Pulmonary artery endothelial cell (primary cell): Measurements from ENCODE around the gene CDX1. TPM values are rescaled to one million over a fixed set of nuclear protein-coding genes. Genes with fewer than 3 reads are reported as not detected.

Experiments used
- DNase-seq: peaks from one replicate; pipeline ENCODE4 v3.0.0-alpha.2; 2011; ENCODE audit warnings: low read depth, low spot score
- total RNA-seq: library from RNA; depleted of rRNA; stranded (reverse); fragments of >200 nt; gene quantifications from 2 replicates; pipeline ENCODE4 v1.2.3, GENCODE V29; 2014

Gene CDX1
- total RNA-seq, 1 donor from 2014 or later: not detected

DNA sequence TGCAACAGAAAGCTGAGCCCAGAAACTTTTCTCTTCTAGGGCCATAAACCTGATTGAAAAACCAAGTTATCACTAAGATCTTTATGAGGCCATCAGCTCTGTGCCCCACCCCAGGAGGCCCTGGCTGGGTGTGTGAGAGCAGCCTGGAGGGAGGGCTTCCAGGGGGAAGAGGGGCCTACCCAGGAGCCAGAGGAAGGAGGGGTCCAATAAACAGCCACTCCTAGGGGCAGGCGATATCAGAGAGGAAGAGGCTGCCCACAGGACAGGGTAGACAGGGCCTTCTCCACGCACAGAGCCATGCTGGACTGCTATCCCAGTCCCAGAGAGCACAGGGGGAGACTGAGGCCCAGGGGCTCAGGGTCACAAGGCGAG lies 4.5 kb upstream of the CDX1 start:
- DNase-seq: no peak

DNA sequence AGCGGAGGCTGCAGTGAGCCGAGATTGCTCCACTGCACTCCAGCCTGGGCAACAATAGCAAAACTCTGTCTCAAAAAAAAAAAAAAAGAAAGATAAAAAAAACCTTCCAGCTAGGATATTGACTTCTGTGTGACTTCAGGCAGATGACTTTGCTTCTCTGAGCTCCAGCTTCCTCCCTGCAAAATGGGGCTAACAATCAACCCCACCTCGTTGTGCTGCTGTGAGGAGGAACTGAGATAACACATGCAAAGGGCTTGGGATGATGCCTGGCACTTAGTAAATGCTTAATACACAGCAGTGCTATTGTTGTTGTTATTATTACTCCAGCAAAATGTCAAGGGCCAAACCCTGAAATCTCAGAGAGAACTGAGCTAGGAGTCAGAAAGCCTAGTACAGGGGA lies 3.5 kb upstream of the CDX1 start:
- DNase-seq: no peak

DNA sequence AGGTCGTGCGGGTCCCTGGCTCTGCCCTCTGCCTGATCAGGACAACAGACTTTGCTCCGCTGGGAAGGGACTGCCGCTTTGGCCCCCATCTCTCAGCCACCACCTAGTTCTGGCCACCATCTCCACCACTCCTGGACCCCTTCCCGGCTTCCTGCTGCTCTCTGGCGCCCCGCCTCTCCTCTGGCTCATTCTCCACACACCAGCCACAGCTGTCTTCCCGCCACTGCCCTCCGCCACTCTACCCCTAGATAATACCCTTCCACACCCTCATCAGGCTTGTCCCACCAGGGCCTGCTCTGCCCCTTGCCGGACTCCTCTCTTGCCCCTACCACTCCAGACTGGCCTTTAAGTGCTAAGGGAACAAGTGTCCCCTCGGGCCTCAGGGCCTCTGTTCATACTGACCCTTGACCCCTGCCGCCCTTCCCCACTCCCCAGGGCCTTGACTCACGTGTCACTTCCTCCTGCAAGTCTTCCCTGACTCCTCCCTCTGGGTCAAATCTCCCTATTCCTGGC lies 3.0 kb upstream of the CDX1 start:
- no peak for DNase-seq

DNA sequence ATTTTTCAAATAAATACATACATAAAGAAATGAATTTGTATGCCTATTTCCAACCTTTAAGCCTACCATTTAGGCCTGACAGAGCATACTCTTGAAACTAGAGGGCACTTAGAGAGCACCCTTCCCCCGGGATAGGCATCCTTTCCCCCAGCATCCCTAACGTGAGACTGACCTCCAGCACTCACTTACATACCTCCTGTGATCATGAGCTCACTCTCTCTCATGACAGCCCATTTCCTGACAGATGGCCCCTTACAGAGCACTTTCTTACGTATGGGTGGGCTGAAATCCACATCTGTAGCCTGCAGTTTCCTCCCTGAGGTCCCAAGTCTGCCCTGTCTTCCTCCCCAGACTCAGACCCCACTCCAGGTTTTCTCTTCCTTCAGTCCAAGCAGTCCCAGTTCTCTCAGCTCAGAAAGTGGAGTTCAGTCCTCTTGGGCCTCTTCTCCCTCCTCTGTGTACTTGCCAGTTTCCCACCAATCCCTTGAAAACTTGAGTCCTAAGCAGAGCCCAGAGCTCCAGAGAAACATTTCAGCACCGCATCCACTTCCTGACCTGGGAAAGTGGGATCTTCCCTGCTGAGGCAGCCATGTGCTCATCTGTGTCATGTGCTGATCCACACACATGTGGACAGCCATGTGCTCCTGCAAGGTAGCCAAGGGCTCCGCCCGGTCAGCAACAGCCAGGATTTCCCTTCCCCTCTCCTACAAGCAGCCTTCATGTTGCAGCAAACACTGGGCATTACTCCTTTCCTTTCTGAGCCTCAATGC lies 2.2 kb upstream of the CDX1 start:
- DNase-seq: no peak

DNA sequence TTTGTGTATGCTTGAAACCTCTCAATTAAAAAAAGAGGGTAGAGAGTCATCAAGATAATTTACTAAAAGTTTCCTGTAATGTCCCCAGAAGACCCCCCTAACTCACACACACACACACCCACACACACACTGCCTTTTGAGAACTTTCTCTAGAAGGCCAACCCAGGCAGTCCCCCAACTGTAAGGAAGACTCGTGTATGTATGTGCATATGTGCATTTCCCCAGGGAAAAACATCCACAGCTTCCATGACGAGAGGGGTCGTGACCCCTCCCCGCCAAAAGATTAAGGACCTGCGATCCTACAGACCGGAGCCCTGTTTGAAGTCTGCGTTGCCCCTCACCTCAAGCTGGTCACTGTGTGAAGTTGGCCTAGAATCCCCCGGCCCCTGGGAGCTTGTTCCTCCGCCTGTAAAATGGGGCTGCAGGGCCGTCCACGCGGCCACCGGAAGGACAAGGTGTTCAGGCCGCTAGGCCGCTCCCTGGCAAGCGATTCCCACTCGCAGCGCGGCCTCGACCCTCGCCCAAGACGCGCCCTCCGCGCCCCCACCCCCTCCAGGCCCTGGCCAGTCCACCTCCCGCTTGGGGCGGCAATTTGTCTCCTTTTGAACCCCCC lies 435 bp upstream of the CDX1 start:
- DNase-seq: no peak

DNA sequence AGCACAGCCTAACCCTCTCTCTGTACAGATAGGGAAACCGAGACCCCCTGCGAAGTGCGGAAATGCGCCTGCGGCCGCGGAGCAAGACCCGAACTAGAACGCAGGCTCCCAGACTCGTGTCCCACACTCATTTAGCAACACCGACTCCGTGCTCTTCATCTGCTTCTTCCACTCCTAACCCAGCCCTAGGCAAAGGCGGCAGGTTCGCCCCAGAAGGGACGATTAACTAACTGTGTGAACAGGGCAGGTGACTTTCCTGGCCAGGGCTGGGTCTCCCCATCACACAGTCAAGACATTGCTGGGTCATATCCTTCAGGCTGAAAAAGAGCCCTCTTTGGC lies 903 bp downstream of the CDX1 start:
- DNase-seq: no peak

DNA sequence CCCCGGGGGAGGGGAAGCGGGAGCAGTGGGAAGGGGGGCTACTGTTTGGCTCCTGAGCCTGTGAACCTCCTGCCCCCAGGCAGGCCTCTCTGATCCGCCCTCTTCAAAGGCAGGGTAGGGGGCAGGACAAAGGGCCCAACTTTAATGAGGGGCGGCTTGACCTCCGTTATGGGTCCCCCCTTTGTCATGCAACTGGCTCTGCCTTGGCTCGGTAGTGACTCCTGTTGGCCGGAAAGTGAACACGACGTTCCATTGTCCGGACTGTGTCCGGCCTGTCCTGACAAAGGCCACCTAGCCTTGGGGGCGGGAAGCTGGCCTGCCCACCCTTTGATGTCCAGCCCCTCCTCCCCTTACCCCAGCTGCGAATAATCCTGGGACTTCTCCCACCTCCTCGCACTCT lies 1.3 kb downstream of the CDX1 start:
- DNase-seq: no peak

DNA sequence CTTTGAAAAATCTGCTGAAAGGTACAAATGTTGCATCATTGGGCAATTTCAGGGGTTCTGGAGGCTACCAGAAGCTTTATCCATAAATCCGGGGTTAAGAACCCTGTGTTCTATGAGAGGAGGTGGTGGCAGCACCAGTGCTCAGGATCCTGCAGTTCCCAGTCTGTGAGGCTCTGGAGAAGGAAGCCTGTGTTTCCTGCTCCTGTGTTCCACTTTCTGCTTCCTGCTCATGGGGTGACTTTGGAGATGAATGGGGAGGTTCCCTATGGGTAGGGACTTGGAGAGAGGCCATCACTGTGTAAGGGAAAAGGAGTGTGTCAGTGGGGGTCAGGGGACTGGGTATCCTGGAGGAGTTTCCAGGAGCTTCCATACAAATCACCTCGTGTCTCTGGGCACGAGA lies 2.3 kb downstream of the CDX1 start:
- no peak for DNase-seq

DNA sequence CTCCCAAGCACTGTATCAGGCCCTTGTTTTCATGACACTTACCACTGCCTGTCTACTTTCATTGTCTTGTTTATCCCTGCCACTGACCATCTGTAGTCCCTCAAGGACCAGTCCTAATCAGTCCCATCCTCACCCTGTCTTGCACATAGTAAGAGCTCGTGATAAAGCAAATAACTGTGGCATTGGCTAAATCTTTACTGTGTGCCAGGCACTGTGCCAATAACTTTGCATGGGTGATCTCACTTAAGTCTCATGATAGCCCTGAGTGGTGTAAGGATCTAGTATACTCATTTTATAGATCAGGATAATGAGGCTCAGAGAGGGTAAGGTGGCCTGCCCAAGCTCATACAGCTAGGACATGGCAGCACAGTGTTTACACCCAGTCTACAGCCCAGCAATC lies 5.6 kb downstream of the CDX1 start:
- DNase-seq: no peak

DNA sequence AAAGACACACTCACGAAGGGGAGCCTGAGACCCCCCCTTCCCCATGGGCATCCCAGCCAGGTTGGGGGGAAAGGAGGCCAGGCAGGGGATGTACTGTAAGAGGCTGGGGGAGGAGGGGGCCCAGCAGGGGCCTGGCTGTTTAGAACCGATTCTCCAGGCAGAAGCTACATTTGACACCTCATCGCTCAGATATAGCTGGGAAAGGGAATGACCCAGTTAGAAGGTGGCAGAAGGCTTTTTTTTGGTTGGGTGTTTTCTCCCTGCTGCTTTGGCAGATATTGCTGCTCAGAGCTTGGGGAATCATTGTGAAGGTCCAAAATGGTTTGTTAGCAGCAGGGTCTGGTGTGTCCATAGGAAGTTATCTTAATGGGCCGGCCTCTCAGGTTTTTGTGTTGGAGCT lies 6.0 kb downstream of the CDX1 start:
- DNase-seq: no peak

DNA sequence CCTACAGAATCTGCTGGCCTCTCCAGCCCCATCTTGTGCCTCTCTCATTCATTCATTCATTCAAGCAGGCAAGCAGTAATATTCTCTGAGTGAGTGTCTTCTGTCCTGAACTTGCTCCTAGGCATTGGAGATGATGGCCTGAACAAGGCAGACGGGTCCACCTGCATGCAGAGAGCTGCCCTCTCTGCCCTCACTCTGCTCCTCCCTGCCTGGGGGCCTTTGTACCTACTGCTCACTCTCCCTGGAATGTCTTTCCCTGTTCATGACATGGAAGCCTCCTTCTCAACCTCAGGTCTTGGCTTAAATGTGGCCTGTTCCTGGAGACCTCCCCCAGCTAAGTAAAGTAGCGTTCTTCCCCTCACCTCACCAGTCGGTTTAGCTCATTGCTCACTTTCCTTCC lies 6.6 kb downstream of the CDX1 start:
- no peak for DNase-seq

DNA sequence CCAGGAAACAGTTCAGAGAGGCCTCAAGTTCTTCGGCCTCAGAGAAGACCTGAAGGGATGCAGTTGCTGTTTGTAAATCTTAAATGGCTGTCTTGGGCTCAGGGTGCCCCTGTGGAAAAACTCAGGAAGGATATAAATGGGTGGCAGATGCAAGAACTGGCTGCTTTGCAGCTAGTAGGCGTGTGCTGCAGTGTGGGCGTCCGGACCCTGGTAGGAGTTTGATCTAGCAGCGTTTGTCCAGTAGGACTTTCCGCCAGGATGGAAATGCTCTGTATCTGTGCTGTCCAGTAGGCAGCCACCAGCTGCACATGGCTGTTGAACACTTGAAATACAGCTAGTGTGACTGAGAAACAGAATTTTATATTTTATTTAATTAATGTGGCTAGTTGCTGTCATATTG lies 7.7 kb downstream of the CDX1 start:
- DNase-seq: no peak

DNA sequence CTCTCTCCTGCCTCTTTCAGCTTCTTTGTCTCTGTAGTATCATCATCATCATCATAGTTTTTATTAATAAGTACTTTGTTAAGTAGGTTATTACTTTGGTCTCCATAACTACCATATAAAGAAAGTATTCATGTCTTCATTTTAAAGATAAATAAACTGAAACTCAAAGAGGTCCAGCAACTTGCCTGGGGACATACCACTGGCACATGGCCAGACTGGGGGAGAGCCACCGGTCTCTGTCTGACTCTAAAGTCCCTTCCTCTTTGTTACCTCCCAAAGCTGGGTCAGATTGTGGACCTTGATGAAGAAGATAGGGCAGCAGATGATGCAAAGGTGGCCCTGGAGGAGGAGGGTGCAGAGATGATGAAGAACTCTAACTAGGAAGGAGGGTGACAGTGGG lies 8.5 kb downstream of the CDX1 start:
- DNase-seq: no peak

DNA sequence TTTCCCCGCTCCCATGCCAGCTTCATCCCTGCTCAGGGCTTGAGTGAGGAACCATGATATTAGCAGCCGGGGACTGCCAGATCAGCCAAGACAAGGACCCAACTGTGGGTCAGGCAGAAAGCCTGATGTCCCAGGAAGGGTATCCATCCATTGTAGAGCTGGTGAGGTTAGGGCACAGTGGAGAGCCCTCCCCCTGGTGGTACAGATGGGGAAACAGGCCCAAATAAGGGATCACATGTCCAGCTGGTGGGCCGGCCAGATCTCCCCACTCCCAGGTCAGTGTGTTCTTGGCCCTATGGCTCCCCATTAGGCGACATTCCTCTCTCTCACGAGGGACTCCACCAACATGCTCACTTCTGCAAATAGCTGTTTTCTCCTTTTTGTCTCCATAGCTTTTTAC lies 9.0 kb downstream of the CDX1 start:
- no peak for DNase-seq

DNA sequence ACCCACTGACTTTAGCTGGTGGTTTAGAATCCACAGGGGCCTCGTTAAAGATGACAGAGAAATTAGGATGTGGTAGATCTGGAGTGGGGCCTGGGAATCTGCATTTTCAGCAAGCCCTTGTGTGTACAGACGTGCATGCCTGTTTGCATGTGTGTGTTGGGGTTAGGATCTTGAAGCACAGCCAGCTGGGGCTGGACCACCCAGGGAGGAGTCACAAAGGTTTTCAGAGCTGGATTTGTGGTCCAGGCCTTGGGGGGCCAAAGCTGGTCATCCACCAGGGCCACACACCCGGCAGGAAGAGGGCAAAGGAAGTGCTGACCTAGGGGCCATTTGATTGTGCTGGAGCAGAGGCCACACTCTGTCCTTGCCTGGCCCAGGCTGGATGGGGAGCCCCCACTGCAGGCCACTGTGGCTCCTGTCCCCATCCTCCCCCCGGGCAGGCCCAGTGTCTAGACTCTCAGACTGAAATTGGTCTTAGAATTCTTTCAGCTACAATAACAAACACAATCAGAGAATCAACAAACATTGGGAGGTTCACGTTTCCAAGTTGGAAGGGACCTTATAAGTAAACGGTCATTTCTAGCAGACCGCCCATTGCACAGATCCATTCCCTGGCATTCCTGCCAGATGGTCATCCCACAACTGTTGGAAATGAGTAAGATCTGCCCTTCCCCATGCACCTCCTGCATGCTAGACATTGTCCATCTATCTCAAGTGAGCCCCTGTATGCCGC lies 10.3 kb downstream of the CDX1 start:
- DNase-seq: no peak

DNA sequence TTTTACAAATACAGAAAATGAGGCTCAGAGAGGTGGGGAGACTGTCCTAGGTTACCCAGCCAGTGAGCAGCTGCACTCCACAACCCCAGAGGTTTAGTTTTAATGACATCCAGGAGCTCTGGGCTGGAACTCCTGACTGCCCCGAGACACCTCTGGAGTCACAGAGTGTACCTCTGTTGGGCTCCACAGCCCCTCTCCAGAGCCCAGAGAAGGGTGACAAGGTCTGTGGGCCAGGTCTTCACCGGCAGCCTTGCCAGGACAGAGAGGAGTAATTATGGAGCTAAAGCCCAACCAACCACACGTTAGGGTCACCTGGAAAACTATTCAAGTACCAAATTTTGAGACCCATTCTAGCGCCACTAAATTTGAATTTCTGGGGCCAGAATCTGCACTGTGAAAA lies 11.1 kb downstream of the CDX1 start:
- no peak for DNase-seq

DNA sequence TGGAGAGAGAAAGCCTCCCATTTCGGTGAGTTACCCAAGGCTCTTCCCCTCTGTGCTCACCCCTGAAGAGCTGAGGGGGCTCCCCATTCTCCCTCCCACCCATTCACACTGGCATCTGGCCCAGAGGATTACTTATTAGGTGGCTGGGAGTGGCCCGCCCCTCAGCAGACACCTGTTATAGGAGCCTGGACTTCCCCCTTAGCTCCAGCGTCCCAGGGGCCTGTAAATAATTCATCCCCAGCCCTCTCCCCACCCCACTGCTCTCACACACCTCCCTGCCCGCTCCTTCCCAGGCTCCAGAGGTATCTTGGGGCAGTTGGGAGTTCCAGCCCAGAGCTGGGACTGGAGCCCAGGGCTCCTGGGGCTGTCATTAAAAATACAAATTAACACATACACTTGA lies 11.7 kb downstream of the CDX1 start:
- DNase-seq: no peak

DNA sequence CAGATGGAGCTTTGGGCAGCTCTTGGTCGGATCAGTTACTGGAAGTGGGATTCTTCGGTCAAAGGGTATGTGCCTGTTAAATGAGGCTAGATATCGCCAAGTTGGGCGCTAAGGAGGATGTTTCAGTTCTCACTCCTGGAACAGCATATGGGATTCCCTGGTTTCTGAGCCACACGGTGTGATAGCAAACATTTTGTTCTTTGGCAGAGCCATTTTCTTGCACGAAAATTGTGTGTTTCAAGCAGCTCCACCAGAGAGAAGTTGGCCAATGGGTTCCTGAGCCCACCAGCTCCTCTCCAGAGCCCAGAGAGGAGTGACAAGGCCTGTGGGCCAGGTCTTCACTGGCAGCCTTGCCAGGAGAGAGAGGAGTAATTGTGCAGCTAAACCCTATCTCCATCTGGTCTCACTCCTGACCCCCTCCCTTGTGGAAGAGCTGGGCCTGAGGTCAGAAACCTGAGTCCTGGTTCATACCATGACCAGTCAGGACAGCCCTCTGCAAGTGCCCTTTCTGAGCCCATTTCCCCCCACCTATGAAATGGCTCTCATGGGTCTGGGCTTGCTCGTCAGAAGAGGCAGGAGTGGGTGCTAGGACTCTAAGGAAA lies 12.5 kb downstream of the CDX1 start:
- no peak for DNase-seq

DNA sequence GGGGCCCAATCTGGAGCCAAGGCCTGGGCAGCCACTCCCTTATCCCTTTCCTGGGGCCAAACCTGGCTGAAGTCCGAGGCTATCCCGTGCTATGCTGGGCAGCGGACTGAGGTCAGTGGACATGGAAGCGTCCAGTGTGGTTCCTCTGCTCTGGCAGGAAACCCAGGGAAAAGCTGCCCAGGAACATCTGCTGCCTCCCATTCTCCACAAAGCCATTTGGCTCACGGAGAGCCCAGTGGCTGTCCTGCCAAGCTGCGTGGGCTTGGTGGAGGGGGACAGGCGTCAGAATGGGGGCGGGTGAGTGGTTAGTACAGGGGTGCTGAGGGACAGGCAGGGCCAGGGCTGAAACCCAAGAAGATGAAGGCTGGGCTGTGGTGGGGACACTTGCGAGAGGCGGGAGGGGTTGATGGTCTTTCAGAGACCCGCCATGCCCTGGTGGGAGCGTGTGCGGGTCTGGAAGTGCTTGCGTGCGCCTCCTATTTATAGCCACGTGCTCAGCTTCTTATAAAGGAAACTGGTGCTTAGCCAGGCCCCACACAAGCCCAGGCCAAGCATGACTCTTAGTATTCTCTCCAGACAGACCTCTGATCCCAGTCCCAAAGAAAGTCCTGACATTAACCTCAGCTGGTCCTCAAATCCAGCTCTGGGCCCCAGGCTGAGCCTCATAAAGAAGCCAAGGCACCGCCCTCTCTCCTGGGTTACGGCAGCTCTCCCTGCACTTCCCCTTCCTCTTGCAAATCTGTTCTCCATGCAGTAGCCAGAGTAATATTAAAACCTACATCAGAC lies 13.9 kb downstream of the CDX1 start:
- DNase-seq: no peak

DNA sequence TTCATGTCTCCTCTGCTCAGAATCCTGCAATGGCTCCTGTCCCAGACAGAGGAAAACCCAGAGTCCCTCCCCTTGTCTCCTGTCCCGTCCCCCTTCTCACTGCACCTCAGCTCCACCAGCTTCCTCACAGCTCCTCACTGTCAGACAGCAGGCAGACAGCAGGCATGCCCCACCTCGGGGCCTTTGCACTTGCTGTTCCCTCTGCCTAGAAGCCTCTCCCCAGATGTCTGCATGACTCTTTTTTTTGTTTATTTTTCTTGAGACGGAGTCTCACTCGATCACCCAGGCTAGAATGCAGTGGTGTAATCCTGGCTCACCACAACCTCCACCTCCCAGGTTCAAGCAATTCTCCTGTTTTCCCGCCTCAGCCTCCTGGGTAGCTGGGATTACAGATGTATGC lies 14.4 kb downstream of the CDX1 start:
- no peak for DNase-seq

DNA sequence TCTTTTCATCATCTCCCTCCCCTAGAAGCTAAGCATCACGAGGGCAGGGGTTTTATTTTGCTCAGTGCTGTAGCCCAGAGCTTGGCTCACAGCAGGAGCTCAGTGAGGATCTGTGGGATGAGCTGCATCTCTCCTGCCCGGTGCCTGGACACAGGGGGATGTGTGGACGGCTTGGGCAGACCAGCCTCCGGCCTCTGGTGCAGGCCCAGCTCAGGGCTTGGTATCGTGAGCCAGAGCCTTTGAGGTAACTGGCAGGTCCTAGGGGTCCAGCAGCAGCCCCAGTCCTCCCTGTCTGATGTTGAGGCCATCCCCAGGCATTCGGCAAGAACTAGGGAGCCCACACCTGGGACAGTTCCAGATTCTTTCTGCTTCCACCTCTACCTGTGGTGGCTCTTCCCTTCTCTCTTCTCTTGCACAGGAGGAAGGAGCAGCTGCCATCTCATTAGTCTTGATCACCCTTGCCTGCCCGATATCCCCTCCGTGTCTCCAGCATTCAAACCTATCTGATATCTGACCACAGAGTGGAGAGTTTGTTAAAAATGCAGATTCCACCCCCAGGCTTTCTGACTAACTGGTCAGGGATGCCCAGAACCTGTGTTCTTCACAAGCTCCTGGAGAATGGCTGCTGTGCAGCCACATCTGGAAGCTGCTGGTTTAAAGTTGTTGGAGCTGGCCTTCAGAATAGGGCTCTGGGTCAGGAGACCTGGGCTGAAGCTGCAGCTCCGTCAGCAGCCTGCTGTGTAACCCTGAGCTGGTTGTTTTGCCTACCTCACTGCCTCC lies 15.4 kb downstream of the CDX1 start:
- DNase-seq: no peak
